Activated T-cell treated with anti-CD3 and anti-CD28 coated beads for 48 hours (primary cell): ENCODE data around the gene MOCS2.

Source experiments
- DNase-seq: peaks from one replicate; pipeline ENCODE4 v3.0.0-alpha.2; 2020; ENCODE audit warnings: low read depth

MOCS2 gene

DNA sequence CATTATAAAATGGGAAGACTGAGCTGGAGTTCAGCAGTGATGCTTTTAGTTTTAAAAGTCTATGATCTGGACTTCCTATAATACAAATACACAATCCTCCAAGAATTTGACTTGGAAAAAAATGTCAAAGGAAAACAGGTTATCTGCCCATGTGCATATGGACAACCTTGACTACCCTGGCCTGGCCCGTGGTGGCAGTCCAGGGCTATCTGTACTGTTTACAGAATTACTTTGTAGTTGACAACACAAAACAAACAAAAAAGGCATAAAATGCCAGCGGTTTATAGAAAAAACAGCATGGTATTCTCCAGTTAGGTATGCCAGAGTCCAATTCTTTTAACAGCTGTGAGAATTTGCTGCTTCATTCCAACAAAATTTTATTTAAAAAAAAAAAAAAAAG lies 17.3 kb downstream of the MOCS2 start:
- DNase-seq = no peak

DNA sequence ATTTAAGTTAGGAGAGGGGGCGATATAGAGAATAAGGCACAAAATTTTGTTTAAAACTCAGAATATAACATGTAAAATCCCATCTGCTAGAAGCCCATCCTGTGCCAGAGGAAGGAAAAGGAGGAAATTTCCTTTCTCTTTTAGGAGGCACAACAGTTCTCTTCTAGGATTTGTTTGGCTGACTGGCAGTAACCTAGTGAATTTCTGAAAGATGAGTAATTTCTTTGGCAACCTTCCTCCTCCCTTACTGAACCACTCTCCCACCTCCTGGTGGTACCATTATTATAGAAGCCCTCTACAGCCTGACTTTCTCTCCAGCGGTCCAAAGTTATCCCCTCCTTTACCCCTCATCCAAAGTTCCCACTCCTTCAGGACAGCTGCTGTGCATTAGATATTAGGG lies 18.3 kb downstream of the MOCS2 start:
- DNase-seq = no peak

DNA sequence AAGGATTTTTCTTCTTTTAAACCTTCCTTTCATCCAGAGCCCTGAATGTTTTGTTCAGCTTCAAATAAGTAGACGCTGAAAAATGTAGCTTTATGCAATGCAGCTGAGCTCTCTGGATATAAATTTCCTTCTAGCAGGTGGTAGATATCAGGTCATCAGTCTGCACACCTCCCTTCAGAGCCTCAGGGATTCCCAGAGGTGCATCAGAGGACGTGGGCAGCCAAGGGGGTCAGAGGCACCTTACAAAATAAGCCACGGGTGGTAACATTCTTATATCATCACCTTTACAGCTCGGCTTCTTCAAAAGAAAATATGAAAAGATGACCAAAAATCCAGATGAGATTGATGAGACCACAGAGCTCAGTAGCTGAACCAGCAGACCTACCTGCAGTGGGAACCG lies 19.3 kb downstream of the MOCS2 start:
- DNase-seq = no peak

DNA sequence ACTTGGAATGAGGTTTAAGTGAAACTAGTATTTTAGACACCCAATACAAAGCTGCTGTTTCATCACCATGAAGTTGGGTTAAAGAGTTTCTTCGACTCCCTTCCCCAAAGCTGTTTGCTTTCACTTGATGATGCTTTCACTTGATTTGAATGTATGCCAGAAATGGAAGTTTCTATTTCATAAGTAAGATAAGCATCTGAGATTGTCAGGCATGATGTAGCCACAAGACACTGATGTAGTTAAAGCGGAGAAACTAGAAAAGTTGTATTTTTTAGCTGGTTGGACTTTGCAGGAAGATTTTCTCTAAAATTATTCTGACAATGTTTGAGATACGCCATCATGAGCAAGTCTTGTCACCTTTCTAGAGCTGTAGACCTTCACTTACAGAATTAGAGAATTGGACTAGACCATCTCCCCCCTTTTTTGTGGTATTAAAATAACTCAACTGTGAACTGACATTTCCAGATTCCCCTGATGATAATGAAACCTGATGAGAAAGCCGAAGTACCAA lies 20.0 kb downstream of the MOCS2 start:
- DNase-seq = no peak

DNA sequence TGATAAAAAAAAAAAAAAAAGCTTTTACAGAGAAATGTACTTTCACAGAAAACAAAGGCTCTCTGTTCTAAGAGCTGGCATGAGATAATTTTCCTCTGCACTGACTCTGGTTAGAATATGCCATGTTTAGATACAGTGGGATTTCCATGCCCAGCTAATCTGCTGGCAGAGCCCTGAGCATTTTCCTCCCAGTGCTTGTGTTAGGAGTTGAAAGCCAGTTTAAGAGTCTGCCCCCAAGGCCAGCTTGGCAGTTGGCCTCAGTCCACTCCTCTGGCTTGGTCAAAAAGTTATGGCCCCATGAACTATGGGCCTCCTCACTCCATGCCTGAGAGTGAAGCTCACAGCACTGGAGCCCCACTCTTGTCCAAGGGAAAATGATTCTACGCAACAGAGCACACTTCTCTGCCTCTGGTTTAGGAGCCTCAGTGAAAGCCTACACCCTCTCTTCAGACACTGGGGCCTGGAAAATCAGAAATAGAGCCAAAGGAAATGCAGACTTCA lies 21.9 kb downstream of the MOCS2 start:
- DNase-seq = no peak

DNA sequence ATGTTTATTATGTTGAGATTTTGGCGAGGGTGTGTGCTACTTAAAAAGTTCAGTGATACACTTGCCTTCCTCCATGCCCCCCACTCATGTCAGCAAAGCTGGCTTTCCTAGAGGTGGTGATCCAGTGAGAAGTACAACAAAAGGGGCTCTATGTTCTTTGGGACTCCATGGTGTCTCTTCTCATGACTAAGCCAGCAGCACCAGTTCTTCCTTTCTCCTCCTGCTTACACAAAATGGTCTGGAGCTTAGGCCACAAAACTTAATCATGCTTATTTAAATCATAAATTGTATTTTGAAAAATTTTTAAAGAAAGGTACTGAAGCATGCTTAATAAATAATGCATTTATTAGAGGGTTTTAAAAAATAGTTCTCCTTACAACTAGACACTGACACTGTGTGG lies 22.4 kb downstream of the MOCS2 start:
- no peak for DNase-seq

DNA sequence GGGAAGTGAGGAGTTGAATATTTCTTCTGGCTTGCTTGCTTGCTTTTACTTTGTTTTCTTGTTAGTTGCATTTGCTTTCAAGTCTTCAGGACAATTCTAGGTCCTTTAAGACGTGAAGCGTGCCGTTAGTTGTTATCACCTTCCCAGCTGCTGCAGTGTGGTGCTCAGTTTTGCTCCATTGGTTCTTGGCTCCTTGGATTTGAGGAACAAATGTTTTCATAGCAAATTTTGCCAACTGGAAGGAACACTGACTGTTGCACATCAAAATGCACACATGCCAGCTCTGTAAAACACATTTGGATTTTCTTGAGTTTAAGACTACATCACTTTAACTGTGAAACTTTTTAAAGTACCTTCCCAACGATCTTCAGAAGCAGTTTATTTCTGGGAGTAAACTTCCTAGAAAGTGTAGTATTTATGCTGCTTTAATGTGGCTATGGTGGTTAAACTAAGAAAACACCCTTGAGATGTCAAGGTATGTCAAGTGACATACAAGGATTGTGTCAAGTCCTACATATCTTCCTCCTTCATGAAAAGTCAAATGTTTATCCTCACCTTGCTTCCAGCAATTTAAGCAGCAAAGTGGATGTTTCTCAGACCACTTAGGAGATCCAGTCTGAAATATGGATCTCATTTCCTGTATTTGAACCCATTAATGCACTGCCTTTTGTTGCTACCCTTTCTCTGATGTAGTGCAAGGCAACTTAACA lies 24.9 kb downstream of the MOCS2 start:
- no peak for DNase-seq

DNA sequence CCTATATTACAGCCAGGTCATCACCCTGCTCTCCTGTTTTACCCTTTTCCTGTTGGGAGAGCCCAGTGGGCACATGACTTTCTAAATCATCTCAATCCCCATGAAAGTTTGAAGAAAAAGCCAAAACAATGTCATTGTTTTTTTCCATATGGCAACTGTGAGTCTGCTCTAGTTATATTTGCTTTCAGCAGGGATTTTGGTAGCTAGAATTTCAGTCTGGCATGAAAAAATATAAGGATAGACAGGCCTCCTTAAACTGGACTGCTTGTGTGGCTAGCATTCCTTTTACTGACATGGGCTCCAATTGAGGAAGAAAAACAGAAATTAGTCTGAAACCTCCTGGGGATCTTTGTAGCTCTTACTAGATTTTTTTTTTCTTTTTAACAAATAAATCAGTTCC lies 25.6 kb downstream of the MOCS2 start:
- DNase-seq = no peak

DNA sequence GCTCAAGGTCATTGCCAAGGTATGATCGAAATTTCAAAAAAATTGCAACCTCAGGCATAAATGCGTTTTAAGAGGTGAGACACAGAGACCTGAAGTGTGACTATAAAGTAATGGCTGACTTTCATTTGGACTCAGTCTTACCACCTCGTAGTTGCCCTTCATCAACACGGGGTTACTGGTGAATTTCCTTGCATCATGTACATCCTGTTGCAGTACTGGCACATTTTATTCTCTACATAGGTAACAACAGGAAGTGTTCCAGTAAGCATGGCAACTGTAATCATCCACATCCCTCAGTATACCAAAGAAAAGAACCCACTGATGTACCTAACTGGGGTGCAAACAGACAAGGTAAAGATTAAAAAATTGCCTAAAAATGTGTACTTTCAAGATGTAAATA lies 29.3 kb downstream of the MOCS2 start:
- DNase-seq = no peak

DNA sequence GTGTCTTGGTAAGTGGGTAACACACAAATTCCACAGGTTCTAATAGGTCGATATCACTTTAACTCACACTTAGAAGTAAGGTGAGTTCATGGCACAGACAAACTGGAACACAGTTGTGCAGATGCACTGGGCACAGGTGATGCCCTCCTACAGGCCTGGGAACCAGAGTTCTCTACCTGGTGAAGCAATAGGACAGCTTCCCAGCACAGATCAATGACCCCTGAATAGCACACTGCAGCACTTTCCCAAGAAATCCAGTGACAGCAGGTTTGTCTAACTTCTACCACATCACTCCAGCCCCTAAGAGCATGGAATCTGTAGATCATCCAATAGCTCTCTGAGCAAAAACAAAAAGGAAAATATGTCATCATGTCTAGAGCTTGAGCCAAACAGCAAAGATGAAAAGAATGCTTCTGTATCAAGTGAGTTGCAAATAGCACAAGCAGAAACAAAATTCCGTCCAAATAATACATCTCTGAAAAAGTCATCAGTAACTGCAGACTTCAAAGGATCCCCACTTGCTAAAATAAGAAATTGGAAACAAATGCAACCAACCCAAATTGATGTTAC lies 33.5 kb downstream of the MOCS2 start:
- no peak for DNase-seq

DNA sequence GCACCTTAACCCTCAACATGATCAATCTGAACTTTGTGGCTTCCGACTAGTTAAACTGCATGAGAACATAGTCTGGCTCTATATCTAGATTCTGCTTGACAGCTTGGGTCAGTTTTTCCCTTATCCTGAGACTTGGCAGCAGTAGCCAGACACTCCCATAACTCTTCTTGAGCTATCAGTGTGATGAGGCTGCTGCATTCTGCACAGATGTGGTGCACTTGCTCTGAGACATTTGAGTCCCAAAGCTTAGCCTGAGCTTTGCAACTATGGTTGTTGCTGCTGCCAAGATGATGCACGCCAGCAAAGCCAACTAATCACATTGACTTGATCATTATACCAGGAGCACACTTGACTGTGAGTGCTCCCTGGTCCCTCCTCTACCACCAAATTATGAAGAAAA lies 36.2 kb downstream of the MOCS2 start:
- no peak for DNase-seq

DNA sequence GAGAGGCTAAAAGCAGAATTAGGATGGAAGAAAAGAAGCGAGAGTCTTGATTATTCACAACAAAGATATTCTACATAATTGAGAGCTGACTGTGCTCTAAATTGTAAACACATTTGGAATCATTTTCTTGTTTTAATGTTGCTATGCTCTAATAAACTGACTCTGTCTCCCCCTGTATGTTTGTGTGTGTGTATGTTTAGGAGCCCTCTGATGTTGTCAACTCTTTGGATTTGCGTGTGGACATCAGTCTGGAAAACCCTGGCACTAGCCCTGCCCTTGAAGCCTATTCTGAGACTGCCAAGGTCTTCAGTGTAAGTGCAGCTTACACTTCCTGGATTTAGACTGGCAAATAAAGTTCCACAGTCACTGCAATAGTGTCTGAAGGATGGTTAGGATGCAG lies 37.8 kb downstream of the MOCS2 start:
- DNase-seq = no peak

DNA sequence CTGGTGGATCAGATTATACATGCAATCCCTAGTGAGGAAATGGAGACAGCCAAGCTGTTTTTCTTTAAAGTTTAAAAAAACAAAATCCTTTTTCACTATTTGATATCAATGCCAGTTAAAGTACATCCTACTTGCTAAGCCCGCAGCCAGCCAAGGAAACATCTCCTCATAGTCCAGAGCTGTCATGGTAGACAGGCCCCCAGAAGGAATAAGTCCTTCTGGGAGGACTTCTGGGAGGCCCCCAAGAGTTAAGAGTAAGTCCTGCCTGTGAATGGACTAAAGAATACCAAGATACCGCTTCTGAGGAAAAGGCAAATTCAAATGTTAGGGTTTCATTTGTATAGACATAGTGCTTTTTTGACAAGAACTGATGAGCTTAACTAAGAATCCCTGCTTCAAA lies 38.3 kb downstream of the MOCS2 start:
- no peak for DNase-seq

DNA sequence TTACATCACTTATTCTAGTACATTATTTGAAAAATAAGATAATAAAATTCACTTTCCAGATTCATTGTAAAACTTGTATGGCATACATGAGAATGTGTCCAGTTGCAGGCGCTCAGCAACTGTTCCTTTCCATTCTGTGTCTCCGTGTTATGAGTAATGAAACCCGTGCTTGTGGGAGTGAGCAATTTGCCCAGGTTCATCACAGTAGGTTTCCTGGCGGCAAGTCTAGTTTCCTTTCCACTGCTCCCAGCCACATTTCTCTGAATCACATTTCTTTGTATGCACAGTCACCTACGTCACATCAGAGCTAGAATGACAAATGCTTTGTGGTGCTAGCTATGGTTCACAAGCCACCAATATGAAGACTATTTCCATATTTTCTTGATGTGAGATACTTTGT lies 39.9 kb downstream of the MOCS2 start:
- peak; percentile 56 for DNase-seq

DNA sequence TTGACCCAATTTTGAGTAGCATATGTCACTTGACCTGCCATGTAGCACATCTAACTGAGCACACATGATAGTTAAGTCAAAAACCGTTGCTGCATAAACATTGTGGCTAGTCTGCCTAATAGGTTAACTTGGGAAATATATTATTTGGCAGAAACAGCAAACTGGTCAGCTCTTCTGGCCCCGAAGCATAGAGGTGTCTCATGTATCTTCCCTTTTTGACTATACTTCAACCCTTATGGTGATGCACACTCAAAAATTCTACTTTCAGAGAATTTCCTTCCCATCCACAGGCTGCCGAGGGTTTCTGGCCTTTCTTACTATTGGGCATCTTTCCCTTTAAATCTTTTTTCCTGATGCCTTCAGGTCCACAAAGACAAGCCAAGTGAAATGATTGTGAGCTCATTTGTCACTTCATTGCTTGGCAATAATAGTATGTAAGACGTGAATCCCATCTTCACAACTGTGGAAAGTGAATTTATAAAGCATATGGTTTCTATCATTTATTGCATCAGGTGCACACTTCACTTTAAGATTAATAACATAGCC lies 41.2 kb downstream of the MOCS2 start:
- no peak for DNase-seq

DNA sequence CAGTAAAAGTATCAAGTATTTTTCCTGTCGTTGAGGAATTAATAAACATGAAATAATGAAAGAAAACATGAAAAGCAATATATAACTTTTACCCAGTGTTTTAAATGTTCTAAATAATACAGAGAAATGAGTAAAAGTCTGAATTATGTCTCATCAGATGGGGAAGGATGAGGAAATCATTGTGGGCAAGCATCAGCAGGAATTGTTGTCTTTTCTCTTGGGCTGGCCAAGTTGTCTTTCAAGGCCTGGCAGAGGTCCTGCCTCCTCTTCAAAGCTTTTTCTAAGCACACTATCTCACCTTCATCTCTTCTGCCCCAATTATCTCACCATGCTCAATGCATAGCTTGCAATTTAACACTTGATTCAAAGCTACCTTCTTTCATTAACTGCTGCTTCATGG lies 41.9 kb downstream of the MOCS2 start:
- DNase-seq = no peak

DNA sequence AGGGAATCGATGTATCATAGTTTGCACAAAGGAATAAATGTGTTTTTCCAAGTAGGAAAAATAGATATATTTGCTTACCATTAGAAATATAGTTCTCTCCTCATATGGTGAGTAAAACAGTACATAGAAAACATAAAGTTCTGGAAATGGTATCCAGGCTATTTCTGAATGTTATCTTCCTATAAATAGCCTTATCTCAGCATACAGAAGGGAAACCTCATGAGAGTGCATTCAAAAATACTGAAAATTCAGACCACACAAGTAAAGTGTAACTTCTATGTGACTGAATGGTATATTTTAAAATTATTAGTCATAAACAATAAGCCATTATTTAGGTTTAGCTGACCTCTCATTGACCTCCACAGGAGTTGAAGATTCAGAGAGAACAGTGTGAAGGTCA lies 43.5 kb downstream of the MOCS2 start:
- DNase-seq = no peak

DNA sequence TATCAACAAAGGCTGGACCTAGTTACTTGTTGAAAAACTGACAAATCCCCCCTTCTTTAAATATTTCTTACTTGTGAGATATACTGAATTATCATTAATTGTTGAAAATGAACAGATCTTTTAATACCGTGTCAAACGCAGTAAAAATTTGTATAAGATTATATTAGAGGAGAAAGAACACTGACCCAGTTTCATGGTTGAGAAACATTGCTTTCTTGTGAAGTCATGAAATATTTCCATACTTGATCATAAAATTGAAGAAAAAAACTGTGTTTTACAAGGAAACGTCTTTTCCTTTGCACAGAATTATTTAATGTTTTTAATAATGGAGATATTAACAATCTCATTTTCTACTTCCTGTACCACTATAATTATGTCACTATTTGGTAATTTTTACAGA lies 45.8 kb downstream of the MOCS2 start:
- DNase-seq = no peak

DNA sequence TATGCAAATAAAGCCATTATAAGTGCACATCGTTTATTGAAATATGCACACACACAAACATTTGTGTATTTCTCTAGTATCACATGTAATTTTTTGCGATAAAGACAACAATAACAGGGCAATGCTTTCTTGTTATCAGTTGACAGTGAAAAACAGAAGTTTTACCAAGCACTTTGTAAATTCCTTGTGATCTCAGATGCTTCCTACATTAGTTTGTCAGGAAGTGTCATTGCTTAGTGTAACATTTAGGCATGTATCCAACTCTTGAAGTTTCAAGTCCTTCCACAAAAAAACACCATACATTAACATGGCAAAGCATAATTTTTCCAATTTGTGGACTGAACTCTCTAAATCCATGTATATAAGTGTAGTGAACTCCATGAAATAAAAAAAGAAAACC lies 46.4 kb downstream of the MOCS2 start:
- no peak for DNase-seq

DNA sequence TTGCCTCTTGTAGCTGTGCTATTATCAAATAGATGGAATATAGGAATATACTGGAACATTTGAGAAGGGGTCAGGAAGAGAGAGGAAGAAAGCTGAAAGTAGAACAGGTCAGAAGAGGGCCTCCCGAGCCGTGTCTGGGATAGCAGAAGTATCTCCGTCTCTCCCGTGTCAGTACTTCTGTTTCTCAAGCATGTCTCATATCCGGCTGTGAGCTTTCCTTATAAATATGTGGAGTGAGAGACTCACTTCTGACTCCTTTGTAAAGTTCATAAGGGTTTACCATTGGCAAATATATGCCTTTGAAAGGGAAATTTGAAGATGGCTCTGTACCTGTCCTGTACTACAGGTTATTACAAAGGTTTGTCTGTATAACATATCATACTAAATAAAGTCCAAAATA lies 50.3 kb downstream of the MOCS2 start:
- no peak for DNase-seq

DNA sequence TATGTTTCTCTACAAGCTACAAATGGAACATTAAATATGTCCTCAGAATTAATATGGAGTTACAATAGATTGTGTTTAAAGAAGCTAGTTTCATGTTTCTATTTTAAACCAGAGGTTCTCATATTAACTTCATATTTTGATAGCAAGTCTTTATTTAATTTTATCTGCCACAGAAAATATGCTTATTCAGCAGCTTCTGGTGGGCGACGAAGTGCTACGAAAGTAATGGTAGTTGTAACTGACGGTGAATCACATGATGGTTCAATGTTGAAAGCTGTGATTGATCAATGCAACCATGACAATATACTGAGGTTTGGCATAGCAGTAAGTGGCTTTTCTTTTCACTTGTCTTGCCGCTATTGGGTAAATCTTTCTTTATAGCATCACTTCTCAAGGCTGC lies 54.2 kb downstream of the MOCS2 start:
- no peak for DNase-seq

DNA sequence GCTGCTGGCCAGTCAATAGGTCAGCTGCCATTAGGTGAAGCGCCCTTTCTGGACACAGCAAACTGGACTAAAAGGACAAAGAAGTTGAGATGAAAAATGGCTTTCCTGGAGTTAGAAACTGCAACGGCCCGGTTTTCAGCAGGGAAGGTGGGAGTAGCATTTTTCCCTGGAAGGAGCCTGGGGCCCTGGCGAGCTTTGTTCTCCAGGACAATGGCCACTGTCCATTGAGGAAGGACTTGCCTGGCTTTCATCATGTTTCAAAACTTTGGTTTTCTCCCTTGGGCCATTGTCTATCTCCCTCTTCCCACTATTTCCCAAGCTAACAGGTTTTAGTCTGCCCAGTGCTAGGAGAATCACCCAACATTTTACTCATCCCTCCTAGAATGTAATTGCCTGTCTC lies 56.2 kb downstream of the MOCS2 start:
- no peak for DNase-seq

DNA sequence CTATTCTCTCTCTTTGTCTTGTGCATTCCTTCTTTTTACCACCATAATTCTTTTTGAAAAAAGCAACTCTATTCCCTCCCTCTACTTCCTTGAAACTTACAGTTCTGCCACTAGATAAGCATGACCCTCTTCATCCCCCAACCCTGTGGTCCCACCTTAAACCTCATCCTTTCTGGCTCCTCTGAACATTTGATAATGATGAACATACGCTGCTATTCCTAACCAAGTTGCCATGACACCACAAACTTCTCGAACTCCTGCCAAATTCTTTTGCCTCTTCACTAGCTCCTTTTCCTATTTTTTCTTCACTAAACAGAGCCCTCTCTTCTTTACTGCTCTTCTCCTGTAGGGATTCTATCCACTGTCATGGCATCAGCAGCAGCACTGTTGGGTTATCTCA lies 57.1 kb downstream of the MOCS2 start:
- no peak for DNase-seq

DNA sequence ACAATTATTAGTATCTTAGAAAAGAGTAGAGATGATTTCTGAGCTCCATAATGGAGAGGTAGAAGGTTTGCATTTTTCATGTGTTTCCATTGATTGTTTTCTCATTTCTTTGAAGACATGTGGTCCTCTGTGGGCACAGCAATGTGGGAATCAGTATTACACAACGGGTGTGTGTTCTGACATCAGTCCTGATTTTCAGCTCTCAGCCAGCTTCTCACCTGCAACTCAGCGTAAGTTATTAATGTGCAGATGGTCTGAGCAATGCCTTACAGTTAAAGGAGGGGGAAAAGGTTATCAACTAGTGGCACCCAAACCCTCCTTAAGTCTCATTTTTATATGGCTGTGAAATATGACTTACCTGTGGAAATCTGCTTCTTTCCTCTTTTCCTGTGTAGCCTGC lies 61.3 kb downstream of the MOCS2 start:
- DNase-seq = no peak
